Right lobe of liver (tissue), 6 donors: ENCODE data around the gene SPACA4. TPM values are rescaled to one million over a fixed set of nuclear protein-coding genes. Genes with fewer than 3 reads are reported as not detected.

ENCODE experiments used
- ATAC-seq, 4 donors: fragments of 200-7000 bp; cut with Tn5 transposase; one replicate each; pipeline ENCODE4 v1.9.1; 2020; ENCODE audit warnings: mild to moderate bottlenecking in 4 of 4, moderate library complexity in 4 of 4
- DNase-seq, 3 donors: peaks; one replicate each; pipeline ENCODE4 v3.0.0-alpha.2; 2020
- H3K27ac ChIP-seq, 3 donors: fragments of 200-600 bp; one replicate each; pipeline ENCODE4 v1.8.0; 2022
- H3K27me3 ChIP-seq, 2 donors: fragments of 200-600 bp; one replicate each; pipeline ENCODE4 v1.8.0; 2022
- H3K36me3 ChIP-seq, 4 donors: fragments of 200-600 bp; sonication (generic) in 1 of 4; one replicate each; pipeline versions ENCODE4 v1.5.1 to v1.8.0; 2017 to 2022; ENCODE audit warnings: control low read depth in 1 of 4
- H3K4me1 ChIP-seq, 4 donors: fragments of 200-600 bp; sonication (generic) in 1 of 4; one replicate each; pipeline versions ENCODE4 v1.5.1 to v1.8.0; 2017 to 2022; ENCODE audit warnings: control low read depth in 1 of 4
- H3K4me3 ChIP-seq, 3 donors: fragments of 200-600 bp; one replicate each; pipeline ENCODE4 v1.8.0; 2022
- H3K9me3 ChIP-seq, 4 donors: fragments of 200-600 bp; sonication (generic) in 1 of 4; one replicate each; pipeline versions ENCODE4 v1.5.1 to v1.8.0; 2017 to 2022; ENCODE audit warnings: control low read depth in 1 of 4
- CTCF ChIP-seq, 4 donors: fragments of 200-600 bp in 3 of 4; fragments of 450-650 bp in 1 of 4; IDR thresholded peaks; one replicate each; pipeline versions ENCODE4 v1.5.1 to v1.8.0; 2016 to 2022; ENCODE audit warnings: antibody characterized with exemption in 4 of 4, mild to moderate bottlenecking in 2 of 4
- POLR2A ChIP-seq: fragments of 450-650 bp; IDR thresholded peaks from one replicate; pipeline ENCODE4 v1.6.1; 2017; ENCODE audit warnings: antibody characterized with exemption, mild to moderate bottlenecking
- WGBS: methylation state at CpG from one replicate; pipeline ENCODE4 v1.1.6; 2018; ENCODE audit warnings: low coverage, low lambda C conversion rate; ENCODE audit not compliant: insufficient coverage; ENCODE audit errors: missing lambda C conversion rate; 5-methylcytosine and 5-hydroxymethylcytosine counted together
- intact Hi-C, 2 donors: fragments of 100-400 bp; cut with DNase I; formaldehyde crosslinking; loops; one replicate each; pipeline versions ENCODE4 v1.11.2 to v1.14.1; 2022
- total RNA-seq, 6 experiments: library from RNA; depleted of rRNA in 2 of 6; stranded (reverse); fragments of >200 nt in 2 of 6; fragmentation: NEBNext Ultra II Directional in 3 of 6; extraction: Animal tissue kit (Norgen Biotek cat#: 25700) in 3 of 6; gene quantifications; one replicate each; pipeline versions ENCODE4 v1.1.0 to v1.2.4, GENCODE V29; 2016 to 2023
- donor health status: DM: no; HTN: yes; CAD: no.
- donor health status: DM: no; HTN: no; CAD: no.
- donor health status: DM: no; HTN: no; CAD: no.
- donor health status: DM: no; HTN: yes; CAD: no.
- donor health status: DM: no; HTN: yes; CAD: no.

Gene SPACA4
- total RNA-seq, 6 experiments from 2014 or later = not detected

- peak in 1 of 3 donors; percentile 48 for DNase-seq
- H3K4me1 ChIP-seq = peaks cover 0 to 39% (median 11%) of the 10 kb centered on the region in 4 donors
- ATAC-seq = no peak
- no peak overlapping the region for H3K4me3 ChIP-seq
- intact Hi-C loops = no loop called here
- no peaks in the 10 kb centered on the region for H3K9me3 ChIP-seq
- no peaks in the 10 kb centered on the region for H3K36me3 ChIP-seq
- H3K27ac ChIP-seq = no peak overlapping the region
- TF ChIP-seq POLR2A = no peak
- TF ChIP-seq CTCF (IDR thresholded peaks at IDR 0.05) = no peak
- no CpG with 5 or more reads among the region's 17 CpGs for WGBS
- H3K27me3 ChIP-seq = no peaks in the 10 kb centered on the region
Observed at GRCh38 chr19:48627865-48628314, 21.3 kb downstream of the SPACA4 start.

DNA sequence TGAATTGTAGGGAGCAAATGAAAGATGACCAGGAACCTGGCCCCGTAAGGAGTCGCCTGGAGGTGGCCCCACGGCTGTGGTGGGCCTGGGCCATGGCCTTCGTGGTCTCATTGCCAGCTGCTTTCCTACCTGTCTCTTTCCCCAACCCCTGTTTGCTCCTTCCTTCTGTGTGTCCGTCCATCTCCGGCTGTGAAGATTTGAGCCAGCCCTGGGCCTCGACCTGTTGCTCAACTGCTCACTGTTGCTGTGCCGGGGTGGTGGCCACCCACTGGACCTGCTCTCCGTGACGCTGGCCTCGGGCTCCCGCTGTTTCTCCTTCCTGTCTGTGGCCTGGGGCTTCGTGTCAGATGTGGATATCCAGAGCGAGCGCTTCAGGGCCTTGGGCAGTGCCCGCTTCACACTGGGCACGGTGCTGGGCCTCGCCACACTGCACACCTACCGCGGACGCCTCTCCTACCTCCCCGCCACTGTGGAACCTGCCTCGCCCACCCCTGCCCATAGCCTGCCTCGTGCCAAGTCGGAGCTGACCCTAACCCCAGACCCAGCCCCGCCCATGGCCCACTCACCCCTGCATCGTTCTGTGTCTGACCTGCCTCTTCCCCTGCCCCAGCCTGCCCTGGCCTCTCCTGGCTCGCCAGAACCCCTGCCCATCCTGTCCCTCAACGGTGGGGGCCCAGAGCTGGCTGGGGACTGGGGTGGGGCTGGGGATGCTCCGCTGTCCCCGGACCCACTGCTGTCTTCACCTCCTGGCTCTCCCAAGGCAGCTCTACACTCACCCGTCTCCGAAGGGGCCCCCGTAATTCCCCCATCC lies 22.1 kb downstream of the SPACA4 start:
- DNase-seq (peak; percentile 43 to 67 (median 61)), ATAC-seq (no peak)
- Histone ChIP-seq H3K4me3 (no peak overlapping the region), H3K36me3 (no peaks in the 10 kb centered on the region), H3K4me1 (peaks cover 0 to 39% (median 15%) of the 10 kb centered on the region in 4 donors), H3K27me3 (no peaks in the 10 kb centered on the region), H3K9me3 (no peaks in the 10 kb centered on the region), H3K27ac (no peak overlapping the region)
- TF ChIP-seq POLR2A (no peak), CTCF (IDR thresholded peaks at IDR 0.05) (no peak)
- WGBS = 33% methylated on average over 12 of the region's 34 CpGs
- intact Hi-C loops = no loop called here

GRCh38 chr19:48629297-48629598 lies 22.7 kb downstream of the SPACA4 start:
- H3K4me1 ChIP-seq = peaks cover 0 to 44% (median 19%) of the 10 kb centered on the region in 4 donors
- 93% methylated on average over 5 of the region's 22 CpGs for whole genome bisulfite sequencing
- H3K9me3 ChIP-seq = no peaks in the 10 kb centered on the region
- no peak for ATAC-seq
- H3K27me3 ChIP-seq = no peaks in the 10 kb centered on the region
- no peaks in the 10 kb centered on the region for H3K36me3 ChIP-seq
- TF ChIP-seq CTCF (IDR thresholded peaks at IDR 0.05) = no peak
- TF ChIP-seq POLR2A = no peak
- DNase-seq = peak in 1 of 3 donors; percentile 54
- no peak overlapping the region for H3K4me3 ChIP-seq
- intact Hi-C loops = no loop called here
- H3K27ac ChIP-seq = no peak overlapping the region

DNA sequence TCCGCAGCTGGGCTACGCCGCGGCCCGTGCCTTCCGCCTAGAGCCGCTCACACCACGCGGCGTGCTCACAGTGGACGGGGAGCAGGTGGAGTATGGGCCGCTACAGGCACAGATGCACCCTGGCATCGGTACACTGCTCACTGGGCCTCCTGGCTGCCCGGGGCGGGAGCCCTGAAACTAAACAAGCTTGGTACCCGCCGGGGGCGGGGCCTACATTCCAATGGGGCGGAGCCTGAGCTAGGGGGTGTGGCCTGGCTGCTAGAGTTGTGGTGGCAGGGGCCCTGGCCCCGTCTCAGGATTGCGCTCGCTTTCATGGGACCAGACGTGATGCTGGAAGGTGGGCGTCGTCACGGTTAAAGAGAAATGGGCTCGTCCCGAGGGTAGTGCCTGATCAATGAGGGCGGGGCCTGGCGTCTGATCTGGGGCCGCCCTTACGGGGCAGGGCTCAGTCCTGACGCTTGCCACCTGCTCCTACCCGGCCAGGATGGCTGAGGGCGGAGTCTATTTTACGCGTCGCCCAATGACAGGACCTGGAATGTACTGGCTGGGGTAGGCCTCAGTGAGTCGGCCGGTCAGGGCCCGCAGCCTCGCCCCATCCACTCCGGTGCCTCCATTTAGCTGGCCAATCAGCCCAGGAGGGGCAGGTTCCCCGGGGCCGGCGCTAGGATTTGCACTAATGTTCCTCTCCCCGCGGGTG lies 23.2 kb downstream of the SPACA4 start:
- peak in 1 of 4 donors; percentile 13 for ATAC-seq
- peak overlapping the region; percentile 7 to 51 (median 50) for H3K27ac ChIP-seq

More for the DNA sequence above, 23.2 kb downstream of the SPACA4 start:
- peak; percentile 44 to 72 (median 62) for DNase-seq
- Histone ChIP-seq H3K4me3 (no peak overlapping the region), H3K4me1 (peaks cover 0 to 47% (median 20%) of the 10 kb centered on the region in 4 donors), H3K27me3 (no peaks in the 10 kb centered on the region), H3K9me3 (no peaks in the 10 kb centered on the region), H3K36me3 (no peaks in the 10 kb centered on the region)
- intact Hi-C loops = no loop called here
- no peak for TF ChIP-seq CTCF (IDR thresholded peaks at IDR 0.05)
- no peak for TF ChIP-seq POLR2A
- WGBS = 33% methylated on average over 9 of the region's 48 CpGs
